Sigmoid colon (tissue), 4 donors: Measurements from ENCODE around the gene COPS4.

ENCODE experiments used
- CTCF ChIP-seq, 4 experiments: fragments of 450-650 bp in 3 of 4; fragments of 200-600 bp in 1 of 4; IDR thresholded peaks; one replicate each; pipeline ENCODE4 v1.5.1; 2016 to 2019; ENCODE audit warnings: antibody characterized with exemption in 4 of 4, mild to moderate bottlenecking in 3 of 4, moderate library complexity in 2 of 4
- POLR2AphosphoS5 ChIP-seq, 4 donors: sonication (generic); formaldehyde crosslinking; IDR thresholded peaks; one replicate each; pipeline ENCODE4 v1.6.1; 2017; ENCODE audit warnings: antibody characterized with exemption in 4 of 4

DNA sequence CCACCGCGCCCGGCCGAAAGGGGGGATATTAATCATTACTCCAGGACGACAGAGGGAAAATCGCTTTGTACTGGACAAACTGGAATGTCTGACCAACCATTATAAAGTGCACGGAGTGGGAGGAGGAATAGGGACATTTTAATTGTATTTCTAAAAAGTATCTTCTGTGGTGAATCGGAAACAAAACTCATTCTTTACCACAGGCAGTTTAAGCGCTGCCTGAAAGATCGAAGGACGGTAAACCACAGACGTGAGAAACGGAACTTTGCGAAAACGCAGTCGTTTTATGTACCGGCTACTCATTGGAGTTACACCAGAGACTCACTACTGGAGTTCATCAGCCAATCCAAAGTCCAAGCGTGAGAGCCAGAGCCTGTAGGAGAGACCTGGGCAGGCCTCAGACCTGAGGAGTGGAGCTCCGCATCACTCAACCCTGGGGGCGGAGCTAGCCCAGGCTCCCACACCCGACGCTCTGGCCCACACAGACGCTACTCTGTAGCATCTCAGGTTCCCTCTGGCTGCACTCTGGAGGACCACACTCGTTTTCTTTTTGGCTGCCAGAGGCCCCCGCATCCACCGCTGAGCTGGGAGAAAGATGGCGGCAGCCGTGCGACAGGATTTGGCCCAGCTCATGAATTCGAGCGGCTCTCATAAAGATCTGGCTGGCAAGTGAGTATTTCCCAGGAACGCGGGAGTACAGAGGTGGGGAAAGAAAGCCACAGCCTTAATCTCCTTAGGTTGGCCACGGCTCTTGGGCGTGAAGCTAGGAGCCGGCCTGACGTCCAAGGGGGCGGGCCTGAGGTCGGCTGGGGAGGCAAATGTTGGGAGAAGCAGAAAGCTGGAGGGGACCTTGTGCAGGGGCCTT is at the start of gene COPS4:
- peak; percentile 41 to 54 (median 50) for TF ChIP-seq CTCF (IDR thresholded peaks at IDR 0.05)
- peak; percentile 63 to 92 (median 90) for TF ChIP-seq POLR2AphosphoS5 (IDR thresholded peaks at IDR 0.05)
